Activated T-cell treated with anti-CD3 and anti-CD28 coated beads, Interleukin-2, amount 50 U/mL, for 4 hours (primary cell): ENCODE data around the gene CLUH. TPM values are rescaled to one million over a fixed set of nuclear protein-coding genes. Genes with fewer than 3 reads are reported as not detected.

Experiments
- ATAC-seq, 2 donors: fragments of 200-7000 bp; cut with Tn5 transposase; one replicate each; pipeline ENCODE4 v1.10.0; 2021
- DNase-seq: peaks from one replicate; pipeline ENCODE4 v3.0.0-alpha.2; 2020
- H3K27me3 Mint-ChIP-seq: one replicate; pipeline ENCODE4 v1.8.0; 2021; ENCODE audit warnings: low read depth, mixed read lengths
- H3K36me3 Mint-ChIP-seq: one replicate; pipeline ENCODE4 v1.8.0; 2022; ENCODE audit warnings: mixed read lengths; ENCODE audit not compliant: insufficient read depth
- H3K4me1 Mint-ChIP-seq: one replicate; pipeline ENCODE4 v1.8.0; 2021; ENCODE audit warnings: low read depth, mixed read lengths
- H3K4me3 Mint-ChIP-seq: one replicate; pipeline ENCODE4 v1.8.0; 2021; ENCODE audit warnings: mild to moderate bottlenecking, moderate library complexity, mixed read lengths
- H3K9me3 Mint-ChIP-seq: one replicate; pipeline ENCODE4 v1.8.0; 2021; ENCODE audit warnings: mixed read lengths
- total RNA-seq, 3 donors: library from RNA; stranded (reverse); gene quantifications; one replicate each; pipeline ENCODE4 v1.2.1, GENCODE V29; 2021

Gene CLUH
- total RNA-seq, 3 donors from 2014 or later, result 245 to 297 (median 279) TPM

DNA sequence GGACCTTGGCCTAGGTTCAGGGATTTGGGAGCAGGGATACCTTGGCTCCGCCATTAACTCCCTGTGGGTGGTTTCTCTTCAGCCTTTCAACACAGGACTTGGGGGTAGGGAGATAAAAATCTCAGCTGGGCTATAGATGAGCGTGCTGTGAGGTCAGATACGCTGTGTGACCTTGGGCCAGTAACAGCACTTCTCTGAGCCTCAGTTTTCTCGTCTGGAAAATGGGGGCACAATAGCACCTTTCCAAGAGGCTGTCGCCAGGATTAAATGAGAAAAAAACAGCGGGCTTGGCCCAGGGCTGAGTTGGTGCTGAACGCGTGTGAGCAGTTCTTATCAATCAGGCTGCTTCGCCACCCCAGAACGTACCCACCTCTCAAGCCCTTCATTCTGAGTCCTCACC, 20.2 kb upstream of the CLUH start:
- H3K4me3 Mint-ChIP-seq, result no peak overlapping the region
- ATAC-seq (no peak), DNase-seq (no peak)
- H3K9me3 Mint-ChIP-seq, result no peaks in the 10 kb centered on the region
- H3K27me3 Mint-ChIP-seq, result peaks cover 14% of the 10 kb centered on the region
- no peaks in the 10 kb centered on the region for H3K36me3 Mint-ChIP-seq
- no peaks in the 10 kb centered on the region for H3K4me1 Mint-ChIP-seq

DNA sequence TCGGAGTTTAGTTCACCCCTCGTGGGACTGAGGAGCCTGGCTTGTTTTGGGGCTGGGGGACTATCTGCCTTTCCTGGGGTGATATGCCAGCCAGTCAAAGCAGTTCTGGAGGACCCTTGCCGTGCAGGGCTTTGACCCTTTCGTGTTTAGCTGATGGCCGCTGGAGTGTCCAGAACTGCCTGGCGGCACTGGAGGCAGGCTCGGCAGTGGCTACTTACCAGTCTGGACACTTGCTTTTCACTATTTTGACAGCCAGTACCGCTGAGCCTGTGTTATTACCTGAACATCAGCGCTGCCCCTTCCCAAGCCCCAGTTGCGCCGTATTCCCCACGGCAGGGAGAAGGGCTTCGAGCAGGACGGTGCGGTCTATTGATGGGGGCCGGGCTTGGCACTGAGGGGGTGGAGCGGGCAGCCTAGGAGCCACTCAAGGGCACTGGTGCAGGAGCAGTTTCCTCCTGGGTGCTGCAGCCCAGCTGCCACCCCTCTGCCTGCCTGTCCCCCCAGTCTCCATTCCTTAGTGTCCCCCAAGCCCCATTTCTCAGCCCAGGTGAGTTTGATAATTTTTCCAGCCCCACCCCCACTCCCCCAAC, 19.3 kb upstream of the CLUH start:
- DNase-seq (no peak), ATAC-seq (no peak)
- Mint-ChIP-seq H3K9me3 (no peaks in the 10 kb centered on the region), H3K27me3 (peaks cover 22% of the 10 kb centered on the region), H3K4me1 (no peaks in the 10 kb centered on the region), H3K36me3 (no peaks in the 10 kb centered on the region), H3K4me3 (no peak overlapping the region)

DNA sequence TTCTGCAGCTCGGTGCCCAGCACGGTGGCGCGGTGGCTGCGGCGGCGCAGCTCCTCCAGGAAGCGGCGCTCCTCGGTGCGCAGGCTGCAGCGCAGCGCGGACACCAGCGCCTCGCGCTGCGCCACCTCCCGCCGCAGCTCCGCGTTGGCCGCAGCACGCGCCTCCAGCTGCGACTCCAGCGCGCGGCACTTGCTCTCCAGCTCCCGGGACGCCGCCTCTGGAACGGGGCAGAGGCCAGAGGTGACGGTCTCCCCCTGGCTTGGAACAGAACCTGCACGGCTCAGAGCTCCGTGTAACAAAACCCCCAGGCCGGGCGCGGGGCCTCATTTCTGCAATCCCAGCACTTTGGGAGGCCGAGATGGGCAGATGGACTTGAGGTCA, 13.2 kb upstream of the CLUH start:
- DNase-seq (no peak), ATAC-seq (peak; percentile 81 to 83)
- Mint-ChIP-seq H3K27me3 (peaks cover 30% of the 10 kb centered on the region), H3K36me3 (no peaks in the 10 kb centered on the region), H3K9me3 (no peaks in the 10 kb centered on the region), H3K4me3 (peak overlapping the region; percentile 31), H3K4me1 (peaks cover 6% of the 10 kb centered on the region)

DNA sequence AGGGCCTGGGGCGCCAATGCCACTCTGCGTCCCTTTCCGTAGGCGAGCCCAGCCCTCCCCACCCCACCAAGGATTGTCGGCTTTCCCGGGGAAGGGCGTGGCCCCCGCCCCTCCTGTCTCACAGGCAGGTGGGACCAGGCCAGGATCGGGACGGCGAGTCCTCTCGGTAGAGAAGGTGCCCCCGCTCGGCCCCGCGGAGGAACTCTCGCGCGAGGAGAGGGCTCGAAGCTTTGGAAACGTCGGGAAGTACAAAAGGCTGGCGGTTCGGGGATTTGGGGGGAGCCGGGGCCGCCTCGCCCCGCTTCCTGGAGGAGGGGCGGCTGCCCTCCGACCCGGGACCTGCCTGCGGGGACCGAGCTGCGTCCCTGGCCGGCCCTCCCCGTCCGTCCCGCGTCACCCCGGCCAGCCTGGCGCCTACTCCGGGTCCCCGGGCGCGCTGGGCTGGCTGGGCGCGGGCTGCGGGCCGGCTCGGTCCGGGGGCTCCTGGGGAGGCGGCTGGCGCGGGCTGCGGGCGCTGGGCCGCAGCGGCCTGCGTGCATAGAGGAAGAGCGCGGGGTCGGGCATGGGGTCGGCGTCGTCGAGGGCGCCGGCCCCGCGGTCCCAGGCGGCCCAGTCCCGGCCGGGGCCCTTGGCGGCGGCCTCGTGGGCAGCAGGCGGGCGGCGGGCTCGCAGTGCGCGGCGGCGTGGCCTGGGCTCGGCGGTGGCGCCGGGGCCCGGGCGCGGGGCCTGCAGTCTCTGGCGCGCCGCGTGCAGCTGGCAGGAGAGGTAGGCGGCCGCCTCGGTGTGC, 12.6 kb upstream of the CLUH start:
- no peaks in the 10 kb centered on the region for H3K9me3 Mint-ChIP-seq
- H3K36me3 Mint-ChIP-seq, result no peaks in the 10 kb centered on the region
- no peak for DNase-seq
- H3K4me1 Mint-ChIP-seq, result peaks cover 6% of the 10 kb centered on the region
- peaks cover 30% of the 10 kb centered on the region for H3K27me3 Mint-ChIP-seq
- H3K4me3 Mint-ChIP-seq, result peak overlapping the region; percentile 38
- ATAC-seq, result peak; percentile 39 to 45

DNA sequence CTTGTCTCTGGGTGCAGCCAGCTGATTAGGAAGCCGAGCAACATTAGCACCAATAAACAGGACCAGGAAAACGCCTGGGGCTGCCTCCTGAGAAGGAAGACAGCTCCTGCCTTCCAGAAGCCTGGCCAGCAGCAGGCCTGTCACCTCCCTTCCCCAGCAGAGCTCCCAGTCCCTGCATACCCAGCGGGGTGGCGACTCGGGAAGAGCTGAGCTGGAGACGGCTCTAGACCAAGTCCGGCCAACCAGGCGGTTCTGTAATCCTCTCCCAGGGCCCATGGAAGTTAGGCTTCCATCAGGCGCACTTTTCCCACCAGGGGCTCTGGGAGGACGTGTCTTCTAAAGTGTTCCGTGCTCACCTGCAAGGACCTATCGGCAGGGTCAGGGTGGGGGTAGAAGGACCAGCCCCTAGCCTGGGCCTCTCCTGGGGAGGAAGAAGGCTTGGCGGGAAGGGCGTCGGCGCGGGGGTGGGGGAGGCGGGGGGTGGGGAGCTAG, 12.0 kb upstream of the CLUH start:
- no peak for ATAC-seq

DNA sequence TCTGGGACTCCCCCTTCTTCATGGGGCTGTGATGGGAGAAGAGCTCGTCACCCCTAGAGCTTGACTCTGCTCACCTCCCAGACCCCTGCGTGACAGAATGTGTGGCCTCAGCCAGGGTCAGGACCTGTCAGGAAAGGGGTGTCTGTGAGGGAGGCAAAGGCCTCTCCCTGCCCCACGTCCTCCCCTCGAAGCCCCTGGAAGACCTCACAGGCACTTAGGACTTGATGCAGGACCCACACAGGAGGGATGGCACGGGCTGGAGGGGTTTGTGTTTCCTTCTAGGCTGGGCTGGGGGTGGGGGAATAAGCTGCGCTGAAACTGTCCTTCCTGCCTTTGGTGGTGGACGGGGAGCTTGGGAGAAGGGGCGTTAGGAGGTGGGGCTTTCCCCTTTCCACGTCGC, 11.0 kb upstream of the CLUH start:
- Mint-ChIP-seq H3K27me3 (peaks cover 28% of the 10 kb centered on the region), H3K4me3 (no peak overlapping the region), H3K4me1 (peaks cover 6% of the 10 kb centered on the region), H3K9me3 (no peaks in the 10 kb centered on the region), H3K36me3 (no peaks in the 10 kb centered on the region)
- DNase-seq (no peak), ATAC-seq (no peak)

More for the DNA sequence above, 12.0 kb upstream of the CLUH start:
- Mint-ChIP-seq H3K4me3 (no peak overlapping the region), H3K4me1 (peaks cover 6% of the 10 kb centered on the region), H3K36me3 (no peaks in the 10 kb centered on the region), H3K27me3 (peaks cover 28% of the 10 kb centered on the region), H3K9me3 (no peaks in the 10 kb centered on the region)
- no peak for DNase-seq

DNA sequence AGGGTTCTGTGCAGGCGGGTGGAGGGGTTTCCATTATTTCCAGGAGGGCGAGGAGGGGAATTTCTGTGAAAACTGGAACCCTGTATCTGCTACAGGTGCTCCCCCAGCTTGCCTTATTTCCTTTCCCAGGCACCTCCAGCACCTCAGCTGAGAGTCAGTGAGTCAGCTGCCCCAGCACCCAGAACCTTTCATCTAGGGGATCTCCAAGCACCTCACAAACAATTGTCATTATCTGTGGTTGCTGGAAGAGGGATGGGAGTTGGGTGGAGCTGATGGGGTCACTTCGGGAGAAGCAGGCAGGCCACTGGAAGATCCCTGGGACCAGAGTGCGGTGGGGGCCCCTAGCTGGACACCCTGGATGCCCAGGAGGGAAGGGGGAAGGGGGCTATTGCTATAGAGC, 10.0 kb upstream of the CLUH start:
- Mint-ChIP-seq H3K36me3 (no peaks in the 10 kb centered on the region), H3K27me3 (peaks cover 19% of the 10 kb centered on the region), H3K9me3 (no peaks in the 10 kb centered on the region), H3K4me3 (no peak overlapping the region), H3K4me1 (peaks cover 6% of the 10 kb centered on the region)
- no peak for DNase-seq
- peak; percentile 39 to 63 for ATAC-seq

DNA sequence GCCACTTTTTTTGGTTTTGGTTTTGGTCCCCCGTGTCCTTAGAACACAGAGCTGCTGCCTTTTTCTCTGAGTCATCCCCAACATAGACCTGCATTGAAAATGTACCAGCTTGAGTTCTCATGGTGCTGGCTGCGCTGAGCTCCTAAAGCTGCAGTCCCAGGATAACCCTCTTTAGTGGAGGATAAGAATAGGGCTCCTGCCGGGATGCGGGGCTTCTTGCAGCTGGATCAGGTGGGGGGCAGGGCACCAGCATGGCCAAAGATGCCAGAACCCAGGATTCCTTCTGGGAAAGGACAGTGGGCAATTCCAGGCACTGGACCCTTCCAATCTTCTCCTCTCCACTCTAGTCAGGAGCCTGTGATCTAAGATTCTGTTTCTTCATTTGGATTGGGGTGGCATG, 8.3 kb upstream of the CLUH start:
- DNase-seq, result no peak
- Mint-ChIP-seq H3K4me1 (peaks cover 1% of the 10 kb centered on the region), H3K27me3 (peaks cover 9% of the 10 kb centered on the region), H3K9me3 (no peaks in the 10 kb centered on the region), H3K36me3 (no peaks in the 10 kb centered on the region), H3K4me3 (no peak overlapping the region)
- no peak for ATAC-seq

DNA sequence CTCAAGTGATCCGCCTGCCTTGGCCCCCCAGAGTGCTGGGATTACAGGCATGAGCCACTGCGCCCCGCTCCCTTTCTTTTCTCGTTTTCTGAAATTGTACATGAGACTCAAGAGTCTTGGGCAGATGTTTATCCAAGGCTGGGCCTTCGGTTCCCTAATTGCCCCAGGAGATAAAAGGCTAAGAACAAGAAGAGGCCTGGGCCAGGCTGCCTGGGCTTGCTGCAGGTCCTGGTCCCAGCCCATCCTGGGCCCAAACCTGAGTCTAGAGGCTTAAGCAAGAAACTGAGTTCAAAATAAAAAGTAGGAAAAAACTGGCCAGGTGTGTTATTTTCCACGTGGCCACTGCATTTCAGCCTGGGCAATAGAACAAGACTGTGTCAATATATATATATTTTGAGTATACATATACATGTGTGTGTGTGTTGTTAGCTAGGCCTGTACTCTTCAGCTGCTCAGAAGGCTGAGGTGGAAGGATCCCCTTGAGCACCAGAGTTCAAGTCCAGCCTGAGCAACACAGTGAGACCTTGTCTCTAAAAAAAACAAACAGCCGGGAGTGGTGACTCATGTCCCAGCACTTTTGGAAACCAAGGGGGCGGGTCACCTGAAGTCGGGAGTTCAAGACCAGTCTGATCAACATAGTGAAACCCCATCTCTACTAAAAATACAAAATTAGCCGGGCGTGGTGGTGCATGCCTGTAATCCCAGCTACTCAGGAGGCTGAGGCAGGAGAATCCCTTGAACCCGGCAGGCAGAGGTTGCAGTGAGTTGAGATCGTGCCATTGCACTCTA, 6.8 kb upstream of the CLUH start:
- Mint-ChIP-seq H3K36me3 (no peaks in the 10 kb centered on the region), H3K4me1 (peaks cover 3% of the 10 kb centered on the region), H3K9me3 (no peaks in the 10 kb centered on the region), H3K4me3 (no peak overlapping the region), H3K27me3 (peaks cover 8% of the 10 kb centered on the region)
- ATAC-seq, result no peak
- no peak for DNase-seq

DNA sequence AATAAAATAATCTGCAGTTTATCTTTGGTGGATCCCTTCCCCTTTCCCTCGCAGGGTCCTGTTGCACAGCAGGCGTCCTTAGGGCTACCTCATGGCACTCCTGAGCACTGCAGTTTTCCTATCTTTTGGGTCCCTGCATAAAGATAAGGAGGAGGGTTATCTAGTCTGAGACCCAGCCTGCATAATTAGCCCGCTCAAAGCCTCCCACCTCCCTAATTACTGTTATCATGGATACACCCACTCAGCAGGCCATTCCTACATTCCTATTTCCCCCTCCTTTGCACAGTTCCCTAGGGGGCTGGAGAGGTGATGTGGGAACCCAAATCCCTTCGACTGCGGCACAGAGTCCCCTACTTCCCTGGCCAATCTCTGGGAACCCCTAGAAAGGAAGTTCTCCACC, 5.1 kb upstream of the CLUH start:
- Mint-ChIP-seq H3K9me3 (no peaks in the 10 kb centered on the region), H3K4me3 (no peak overlapping the region), H3K27me3 (peaks cover under 1% of the 10 kb centered on the region), H3K4me1 (peaks cover 10% of the 10 kb centered on the region), H3K36me3 (no peaks in the 10 kb centered on the region)
- ATAC-seq (no peak), DNase-seq (no peak)

DNA sequence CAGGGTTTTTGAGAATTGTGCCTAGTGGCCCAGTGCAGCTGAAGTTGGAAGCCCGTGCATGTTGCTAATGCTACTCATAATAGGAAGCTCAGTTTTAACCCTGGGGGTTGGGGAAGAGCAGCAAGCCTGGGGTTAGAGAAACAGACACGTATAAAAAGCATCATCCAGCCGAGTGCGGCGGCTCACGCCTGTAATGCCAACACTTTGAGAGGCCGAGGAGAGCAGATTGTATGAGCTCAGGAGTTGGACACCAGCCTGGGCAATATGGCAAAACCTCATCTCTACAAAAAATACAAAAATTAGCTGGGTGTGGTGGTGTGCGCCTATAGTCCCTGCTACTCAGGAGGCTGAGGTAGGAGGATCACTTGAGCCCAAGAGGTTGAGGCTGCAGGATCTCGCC, 2.3 kb upstream of the CLUH start:
- ATAC-seq, result no peak
- H3K36me3 Mint-ChIP-seq, result no peaks in the 10 kb centered on the region
- no peaks in the 10 kb centered on the region for H3K9me3 Mint-ChIP-seq
- no peak for DNase-seq
- no peaks in the 10 kb centered on the region for H3K27me3 Mint-ChIP-seq
- peaks cover 26% of the 10 kb centered on the region for H3K4me1 Mint-ChIP-seq
- H3K4me3 Mint-ChIP-seq, result no peak overlapping the region

DNA sequence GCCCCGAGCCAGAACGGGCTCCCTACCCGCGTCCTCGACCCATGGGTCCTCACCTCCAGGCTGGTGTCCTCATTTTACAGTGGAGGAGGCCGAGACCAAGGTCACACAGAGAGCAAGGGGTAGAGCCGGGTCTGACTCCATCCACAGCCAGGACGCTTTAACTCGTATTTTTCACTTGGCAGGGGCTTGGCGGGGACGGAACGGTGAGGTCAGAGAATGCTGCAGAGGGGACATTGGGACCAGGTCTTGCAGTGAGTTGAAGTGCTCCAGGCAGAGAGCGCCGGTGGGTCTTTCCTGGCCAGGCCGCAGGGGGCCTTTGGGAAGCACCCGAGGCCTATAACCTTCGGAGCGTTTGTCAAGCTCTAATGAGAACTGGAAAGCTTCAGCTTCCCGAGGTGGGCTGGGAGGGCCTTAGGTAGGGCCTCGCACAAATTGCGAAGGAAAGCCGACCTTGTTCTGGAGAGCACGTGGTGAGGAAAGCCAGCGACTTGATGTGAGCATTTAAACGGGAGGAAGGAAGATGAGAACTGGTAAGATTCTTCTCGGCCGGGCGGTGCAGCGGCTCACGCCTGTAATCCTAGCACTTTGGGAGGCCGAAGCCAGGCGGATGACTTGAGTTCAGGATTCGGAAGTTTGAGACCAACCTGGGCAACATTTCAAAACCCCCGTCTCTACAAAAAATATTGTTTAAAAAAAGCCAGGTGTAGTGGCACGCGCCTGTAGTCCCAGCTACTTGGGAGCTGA, 908 bp upstream of the CLUH start:
- ATAC-seq, result no peak
- no peaks in the 10 kb centered on the region for H3K27me3 Mint-ChIP-seq

DNA sequence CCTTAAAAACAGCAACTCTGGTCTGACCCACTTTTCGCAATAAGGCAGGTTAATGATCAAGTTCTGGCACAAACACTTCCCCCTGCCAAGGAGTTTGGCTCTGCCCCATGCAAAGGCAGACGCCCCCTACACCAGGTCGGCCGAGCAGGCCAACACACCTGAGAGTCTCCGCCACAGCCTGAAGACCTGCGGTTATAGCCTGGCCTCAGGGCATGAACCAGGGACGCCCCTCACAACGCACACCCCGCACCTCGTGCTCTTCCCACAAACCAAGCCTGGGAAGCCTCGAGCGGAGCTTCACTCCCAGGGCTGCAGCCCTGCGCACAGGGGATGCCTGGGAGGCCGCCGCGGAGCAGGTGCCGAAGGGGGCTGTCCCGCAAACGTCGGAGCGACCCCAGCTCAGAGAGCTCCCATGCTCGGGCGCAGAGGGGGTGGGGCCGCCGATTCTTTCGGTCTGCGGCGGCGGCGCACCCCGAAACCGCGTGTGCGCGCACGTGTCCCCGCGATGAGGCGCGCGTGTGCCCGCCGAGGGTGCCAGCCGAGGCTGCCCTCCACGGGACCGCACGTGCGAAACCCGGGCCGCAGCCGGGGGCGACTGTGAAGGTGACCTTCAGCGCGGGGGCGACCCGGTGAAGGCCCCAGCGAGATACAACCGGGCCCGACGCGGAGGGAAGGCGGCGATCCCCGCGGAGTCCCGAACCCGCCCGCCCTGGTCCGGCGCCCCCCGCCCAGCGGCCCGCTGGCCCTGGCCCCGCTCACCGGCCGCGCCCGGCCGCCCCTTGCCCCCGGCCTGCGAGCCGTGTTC, 559 bp downstream of the CLUH start:
- Mint-ChIP-seq H3K9me3 (no peaks in the 10 kb centered on the region), H3K4me1 (peaks cover 36% of the 10 kb centered on the region), H3K27me3 (no peaks in the 10 kb centered on the region), H3K36me3 (no peaks in the 10 kb centered on the region), H3K4me3 (peak overlapping the region; percentile 91)
- ATAC-seq (peak; percentile 39 to 47), DNase-seq (peak; percentile 32)

More for the DNA sequence above, 908 bp upstream of the CLUH start:
- H3K36me3 Mint-ChIP-seq, result no peaks in the 10 kb centered on the region
- no peak for DNase-seq
- H3K4me3 Mint-ChIP-seq, result peak overlapping the region; percentile 83
- H3K9me3 Mint-ChIP-seq, result no peaks in the 10 kb centered on the region
- H3K4me1 Mint-ChIP-seq, result peaks cover 33% of the 10 kb centered on the region
